Esophagus muscularis mucosa (tissue), 4 donors: Measurements from ENCODE around the gene C22orf23.
A peak's percentile ranks its signal among the peaks of the same experiment; 100 is the strongest.

Experiments
- EP300 ChIP-seq: sonication (generic); formaldehyde crosslinking; IDR thresholded peaks from one replicate; pipeline ENCODE4 v1.6.1; 2017; ENCODE audit warnings: antibody characterized with exemption
- POLR2A ChIP-seq: fragments of 450-650 bp; IDR thresholded peaks from one replicate; pipeline ENCODE4 v1.6.1; 2017; ENCODE audit warnings: antibody characterized with exemption, moderate library complexity, mild to moderate bottlenecking, low read depth
- TF ChIP-seq, protein P1 (sequence below), 3 experiments: fragments of 200-600 bp in 2 of 3; fragments of 450-650 bp in 1 of 3; sonication (generic) in 2 of 3; IDR thresholded peaks; one replicate each; pipeline ENCODE4 v1.5.1; 2017 to 2019; ENCODE audit warnings: antibody characterized with exemption in 3 of 3, mild to moderate bottlenecking in 2 of 3, moderate library complexity in 1 of 3

- TF ChIP-seq, protein P1, sequence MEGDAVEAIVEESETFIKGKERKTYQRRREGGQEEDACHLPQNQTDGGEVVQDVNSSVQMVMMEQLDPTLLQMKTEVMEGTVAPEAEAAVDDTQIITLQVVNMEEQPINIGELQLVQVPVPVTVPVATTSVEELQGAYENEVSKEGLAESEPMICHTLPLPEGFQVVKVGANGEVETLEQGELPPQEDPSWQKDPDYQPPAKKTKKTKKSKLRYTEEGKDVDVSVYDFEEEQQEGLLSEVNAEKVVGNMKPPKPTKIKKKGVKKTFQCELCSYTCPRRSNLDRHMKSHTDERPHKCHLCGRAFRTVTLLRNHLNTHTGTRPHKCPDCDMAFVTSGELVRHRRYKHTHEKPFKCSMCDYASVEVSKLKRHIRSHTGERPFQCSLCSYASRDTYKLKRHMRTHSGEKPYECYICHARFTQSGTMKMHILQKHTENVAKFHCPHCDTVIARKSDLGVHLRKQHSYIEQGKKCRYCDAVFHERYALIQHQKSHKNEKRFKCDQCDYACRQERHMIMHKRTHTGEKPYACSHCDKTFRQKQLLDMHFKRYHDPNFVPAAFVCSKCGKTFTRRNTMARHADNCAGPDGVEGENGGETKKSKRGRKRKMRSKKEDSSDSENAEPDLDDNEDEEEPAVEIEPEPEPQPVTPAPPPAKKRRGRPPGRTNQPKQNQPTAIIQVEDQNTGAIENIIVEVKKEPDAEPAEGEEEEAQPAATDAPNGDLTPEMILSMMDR (IDR thresholded peaks at IDR 0.05): peak in 1 of 3 experiments; percentile 33
- TF ChIP-seq POLR2A (no peak), EP300 (no peak)
These were observed 29.8 kb upstream of the C22orf23 start for GRCh38 chr22:37982938-37983859.
